Activated CD8-positive, alpha-beta memory T cell treated with anti-CD3 and anti-CD28 coated beads for 48 hours (primary cell): Measurements from ENCODE around the gene ARAP3.
A peak's percentile ranks its signal among the peaks of the same experiment; 100 is the strongest.

Experiments
- DNase-seq, 3 experiments: peaks; one replicate each; pipeline ENCODE4 v3.0.0-alpha.2; 2020; ENCODE audit warnings: low read depth in 2 of 3, low spot score in 2 of 3

Gene ARAP3

GRCh38 chr5:141641634-141642267 lies 40.3 kb downstream of the ARAP3 start:
- no peak for DNase-seq

GRCh38 chr5:141640698-141641097 lies 41.3 kb downstream of the ARAP3 start:
- no peak for DNase-seq

- DNase-seq, result no peak
Observed at GRCh38 chr5:141640051-141640415, 42.0 kb downstream of the ARAP3 start.

- no peak for DNase-seq
Observed at GRCh38 chr5:141639357-141640050, 42.5 kb downstream of the ARAP3 start.

DNA sequence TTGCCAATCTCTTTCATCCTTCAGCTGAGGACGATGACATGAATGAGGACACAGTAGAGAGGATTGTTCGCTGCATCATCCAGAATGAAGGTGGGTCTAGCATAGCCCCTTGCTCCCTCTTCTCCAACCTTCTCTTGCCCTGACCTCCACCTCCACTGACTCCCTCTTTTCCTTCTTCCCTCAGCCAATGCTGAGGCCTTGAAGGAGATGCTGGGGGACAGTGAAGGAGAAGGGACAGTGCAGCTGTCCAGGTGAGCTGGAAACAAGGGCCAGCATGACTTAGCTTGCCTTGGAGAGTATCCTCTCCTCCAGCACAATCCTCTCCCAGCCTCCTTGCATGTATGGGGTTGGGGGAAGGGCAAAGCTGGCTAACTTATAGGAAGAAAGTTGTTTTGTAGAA lies 43.3 kb downstream of the ARAP3 start:
- no peak for DNase-seq

GRCh38 chr5:141637767-141638419 lies 44.1 kb downstream of the ARAP3 start:
- DNase-seq, result peak in 2 of 3 experiments; percentile 39 to 40

GRCh38 chr5:141637123-141637766 lies 44.8 kb downstream of the ARAP3 start:
- DNase-seq, result peak in 2 of 3 experiments; percentile 20 to 37

- peak; percentile 86 to 96 (median 88) for DNase-seq
Observed at GRCh38 chr5:141636413-141637122, 45.5 kb downstream of the ARAP3 start, which contains the start of the genes HDAC3 and RELL2. HDAC3 (minus strand) TSS chr5:141636849; CDS start chr5:141636790, 59 bp downstream. RELL2 (plus strand) TSS chr5:141636997; CDS start chr5:141638226, 1,229 bp downstream.

DNA sequence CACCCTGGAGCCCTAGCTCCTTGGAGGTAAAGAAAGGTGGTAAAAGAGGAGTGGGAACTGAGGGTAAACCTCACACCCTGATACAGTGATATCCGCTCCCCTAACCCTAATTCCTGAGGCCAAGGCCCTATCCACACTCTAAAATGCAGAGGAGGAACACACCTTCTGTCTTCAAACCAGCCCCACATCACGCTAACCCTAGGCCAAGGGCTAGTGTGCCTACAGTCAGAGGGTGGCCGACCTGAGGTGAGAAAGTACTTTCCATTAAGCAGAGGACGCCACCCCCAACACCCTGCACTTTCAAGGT lies 46.0 kb downstream of the ARAP3 start:
- DNase-seq, result no peak

- no peak for DNase-seq
Observed at GRCh38 chr5:141635646-141636045, 46.4 kb downstream of the ARAP3 start.

GRCh38 chr5:141634720-141635119 lies 47.3 kb downstream of the ARAP3 start:
- DNase-seq, result no peak

DNA sequence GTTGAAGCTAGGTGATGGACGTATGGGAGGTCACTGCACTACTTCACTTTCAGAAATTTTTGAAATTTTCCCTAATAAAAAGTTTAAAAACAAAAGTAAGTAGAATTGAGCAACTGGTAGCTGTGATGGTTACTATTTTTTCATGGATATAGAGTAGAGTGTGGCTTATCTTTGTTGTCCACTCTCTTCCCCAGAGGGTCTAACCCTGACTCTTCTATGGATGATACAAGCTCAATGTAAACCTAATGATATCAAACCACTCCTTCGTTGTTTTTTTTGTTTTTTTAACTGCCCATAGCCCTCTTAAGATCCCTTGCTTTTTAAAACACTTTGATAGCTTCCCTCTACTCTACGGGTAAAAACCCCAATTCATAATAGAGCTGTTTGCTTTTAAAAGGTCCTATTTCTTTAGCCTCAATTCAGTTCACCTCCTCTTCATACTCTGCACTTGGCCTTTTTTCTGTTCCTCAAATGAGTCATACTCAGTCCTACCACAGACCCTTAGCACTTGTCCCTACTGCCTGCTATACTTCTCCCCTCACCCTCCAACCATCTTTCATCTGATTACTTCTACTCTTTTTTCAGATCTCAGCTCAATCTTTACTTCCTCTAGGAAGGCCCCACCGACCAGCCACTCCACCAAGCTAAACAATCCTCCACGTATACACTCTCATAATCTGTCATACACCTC lies 48.0 kb downstream of the ARAP3 start:
- no peak for DNase-seq

- DNase-seq, result no peak
Observed at GRCh38 chr5:141632650-141633049, 49.4 kb downstream of the ARAP3 start.

DNA sequence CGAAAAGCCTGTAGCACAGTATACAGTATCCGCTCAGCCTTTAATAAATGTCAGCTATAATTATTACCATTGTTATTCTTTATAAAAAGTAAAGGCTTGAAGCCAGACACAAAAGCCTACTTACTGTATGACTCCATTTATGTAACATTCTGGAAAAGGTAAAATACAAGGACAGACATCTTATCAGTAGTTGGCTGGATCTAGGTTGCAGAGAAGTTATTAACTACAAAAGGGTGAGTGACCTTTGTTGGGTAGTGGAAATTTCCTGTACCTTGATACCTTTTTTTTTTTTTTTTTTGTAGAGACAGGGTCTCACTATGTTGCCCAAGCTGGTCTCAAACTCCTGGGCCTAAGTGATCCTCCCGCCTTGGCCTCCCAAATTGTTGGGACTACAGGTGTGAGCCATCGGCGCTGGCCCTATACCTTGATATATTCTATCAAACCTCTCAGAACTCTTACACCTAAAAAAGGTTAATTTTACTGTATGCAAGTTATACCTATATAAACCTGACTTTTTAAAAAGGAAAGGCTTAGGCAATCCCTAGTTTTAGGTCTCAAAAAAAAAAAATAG lies 51.4 kb downstream of the ARAP3 start:
- no peak for DNase-seq

- no peak for DNase-seq
Observed at GRCh38 chr5:141628175-141628788, 53.7 kb downstream of the ARAP3 start.

- no peak for DNase-seq
Observed at GRCh38 chr5:141623611-141624010, 58.4 kb downstream of the ARAP3 start.

DNA sequence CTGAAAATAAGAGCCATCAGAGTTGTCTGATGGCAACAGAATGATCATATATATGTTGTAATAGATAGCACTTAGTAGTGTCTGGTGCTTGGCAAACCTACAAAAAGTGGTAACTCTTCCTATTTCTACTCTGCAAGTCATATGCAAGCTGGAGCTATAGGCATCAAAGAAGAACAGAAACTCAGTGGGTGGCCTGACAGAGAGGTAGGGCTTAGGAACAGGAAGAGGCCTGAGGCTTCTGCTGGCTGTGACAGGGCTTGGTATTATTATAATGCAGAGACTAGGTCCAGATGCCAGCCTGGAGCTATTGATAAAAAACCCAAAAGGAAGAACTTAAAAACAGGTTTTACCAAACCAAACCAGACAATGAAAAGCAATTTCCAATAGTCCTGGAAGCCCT lies 58.8 kb downstream of the ARAP3 start:
- no peak for DNase-seq

DNA sequence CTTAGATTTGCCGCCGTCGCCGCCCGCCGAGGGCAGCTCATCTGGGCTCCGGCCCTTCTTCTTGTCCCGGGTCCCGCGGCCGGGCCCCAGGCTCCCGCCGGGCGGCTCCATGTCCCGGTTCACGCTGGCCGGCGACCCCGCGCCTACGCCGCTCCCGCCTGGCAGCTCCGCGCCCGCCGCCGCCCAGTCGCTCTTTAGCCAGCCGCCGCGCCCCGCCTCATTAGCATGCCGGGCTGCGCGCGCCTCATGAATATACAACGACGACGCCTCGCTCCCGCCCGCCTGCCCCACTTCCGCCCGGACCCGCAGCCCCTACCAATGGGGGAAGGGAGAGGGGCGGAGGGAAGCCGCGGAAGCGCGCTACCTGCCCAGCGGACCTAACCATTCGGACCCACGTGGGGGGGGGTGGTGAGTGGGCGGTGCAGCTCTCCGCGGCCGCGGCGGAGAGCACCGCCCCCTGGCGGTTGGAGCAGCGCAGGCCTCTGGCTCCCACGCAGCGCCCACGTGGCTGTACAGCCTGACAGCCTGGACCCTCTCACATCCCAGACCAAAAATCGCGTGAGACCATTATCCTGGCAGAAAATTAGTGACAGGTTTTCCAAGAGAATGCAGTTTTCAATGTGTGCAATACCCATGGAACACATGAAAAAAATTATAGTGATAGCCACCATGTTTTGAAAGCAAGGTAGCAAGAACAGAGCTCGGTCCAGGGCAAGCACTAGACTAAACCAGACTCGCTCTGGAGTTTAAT lies 63.1 kb downstream of the ARAP3 start, which contains the start of gene DIAPH1:
TSS of gene DIAPH1 (minus strand) at position 197 of the 751 bp plus-strand sequence. CDS start at position 111, 86 bp downstream.
- peak; percentile 92 to 98 (median 94) for DNase-seq
